HG03159 (cell line): ENCODE results near the gene NQO2.

ENCODE experiments used
- ATAC-seq: cut with Tn5 transposase; IDR thresholded peaks from one replicate; pipeline ENCODE4 v1.9.1; 2021; ENCODE audit warnings: mild to moderate bottlenecking, moderate library complexity; ENCODE audit not compliant: unreplicated experiment

NQO2 gene, protein sequence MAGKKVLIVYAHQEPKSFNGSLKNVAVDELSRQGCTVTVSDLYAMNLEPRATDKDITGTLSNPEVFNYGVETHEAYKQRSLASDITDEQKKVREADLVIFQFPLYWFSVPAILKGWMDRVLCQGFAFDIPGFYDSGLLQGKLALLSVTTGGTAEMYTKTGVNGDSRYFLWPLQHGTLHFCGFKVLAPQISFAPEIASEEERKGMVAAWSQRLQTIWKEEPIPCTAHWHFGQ

DNA sequence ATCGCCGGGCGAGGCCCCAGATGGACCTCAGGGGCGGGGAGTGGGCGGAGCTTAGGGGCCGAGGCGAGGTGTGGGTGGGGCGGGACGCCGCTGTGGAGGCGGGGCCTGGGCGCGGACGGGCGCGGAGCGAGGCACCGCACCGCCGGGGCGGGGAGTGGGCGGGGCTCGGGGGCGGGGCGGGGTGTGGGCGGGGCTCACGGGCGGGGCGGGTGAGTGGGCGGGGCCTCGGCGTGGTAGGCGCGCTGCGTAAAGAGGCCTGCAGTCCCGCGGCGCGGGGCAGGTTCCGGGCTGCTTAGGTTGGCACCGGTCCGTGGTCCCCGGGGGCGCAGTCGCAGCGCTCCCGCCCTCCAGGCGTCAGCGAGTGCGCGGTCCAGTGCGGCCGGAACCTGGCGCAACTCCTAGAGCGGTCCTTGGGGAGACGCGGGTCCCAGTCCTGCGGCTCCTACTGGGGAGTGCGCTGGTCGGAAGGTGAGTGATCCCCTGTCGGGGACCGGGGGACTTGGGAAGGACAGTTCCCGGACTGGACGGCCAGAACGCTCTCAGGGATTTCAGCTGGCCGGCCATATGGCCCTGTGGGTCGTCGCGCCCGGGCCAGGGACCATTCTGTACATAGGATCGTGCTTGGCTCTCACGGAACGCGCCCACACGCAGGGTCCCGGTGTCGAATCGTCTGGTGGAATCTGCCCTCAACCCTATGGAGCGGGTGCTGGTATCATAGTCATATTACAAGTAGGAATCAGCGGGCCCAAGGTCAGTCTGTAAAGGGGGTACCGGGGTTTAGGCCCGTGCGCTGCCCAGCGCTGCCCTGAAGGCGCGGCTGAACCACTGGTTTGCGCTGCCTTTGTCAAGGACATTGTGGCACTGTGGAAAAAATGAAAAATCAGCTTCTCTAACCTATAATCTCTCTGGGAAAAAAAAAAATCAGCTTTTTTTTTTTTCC lies at the start of gene NQO2:
Gene NQO2 (plus strand): TSS at position 277 of the 940 bp plus-strand sequence. CDS start 6,659 bp downstream, outside the sequence.
- ATAC-seq: peak; percentile 60

DNA sequence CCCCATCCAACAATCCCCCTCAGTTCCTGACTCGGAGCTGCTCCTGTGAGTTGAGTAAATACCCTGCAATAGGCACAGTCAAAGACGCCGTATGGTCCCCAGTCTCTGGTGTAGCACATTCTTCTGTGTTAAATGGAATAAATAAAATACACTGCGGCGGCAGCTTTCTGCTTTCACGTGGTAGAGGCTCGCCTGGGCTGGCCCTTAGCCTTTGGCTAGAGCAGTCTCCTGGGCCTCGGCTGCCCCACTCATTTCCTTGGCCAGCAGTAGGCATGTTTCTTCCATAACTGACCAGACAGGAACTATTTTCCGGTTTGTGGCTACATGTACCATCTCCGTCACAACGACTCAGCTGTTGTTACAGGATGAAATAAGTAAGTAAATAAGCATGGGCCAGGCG lies 49.0 kb upstream of the NQO2 start:
- no peak for ATAC-seq

DNA sequence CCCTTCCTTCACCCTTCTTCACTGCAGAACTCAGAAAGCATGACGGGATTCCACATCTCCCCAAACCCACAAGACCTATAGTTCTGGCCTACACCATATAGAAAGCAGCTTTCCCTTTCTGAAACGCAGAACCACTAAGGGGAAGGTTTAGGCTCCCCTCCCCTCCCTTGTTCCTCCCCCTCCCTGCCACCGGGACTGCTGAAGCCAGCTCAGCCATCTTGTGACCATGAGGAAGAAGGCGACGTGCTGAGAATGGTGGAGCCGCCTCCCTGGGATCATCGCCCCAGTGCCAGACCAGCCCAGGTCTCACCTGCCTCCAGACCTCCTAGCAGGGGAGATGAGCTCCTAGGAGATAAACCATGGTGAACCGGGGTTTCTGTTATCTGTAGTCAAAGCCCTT lies 48.0 kb upstream of the NQO2 start:
- no peak for ATAC-seq

DNA sequence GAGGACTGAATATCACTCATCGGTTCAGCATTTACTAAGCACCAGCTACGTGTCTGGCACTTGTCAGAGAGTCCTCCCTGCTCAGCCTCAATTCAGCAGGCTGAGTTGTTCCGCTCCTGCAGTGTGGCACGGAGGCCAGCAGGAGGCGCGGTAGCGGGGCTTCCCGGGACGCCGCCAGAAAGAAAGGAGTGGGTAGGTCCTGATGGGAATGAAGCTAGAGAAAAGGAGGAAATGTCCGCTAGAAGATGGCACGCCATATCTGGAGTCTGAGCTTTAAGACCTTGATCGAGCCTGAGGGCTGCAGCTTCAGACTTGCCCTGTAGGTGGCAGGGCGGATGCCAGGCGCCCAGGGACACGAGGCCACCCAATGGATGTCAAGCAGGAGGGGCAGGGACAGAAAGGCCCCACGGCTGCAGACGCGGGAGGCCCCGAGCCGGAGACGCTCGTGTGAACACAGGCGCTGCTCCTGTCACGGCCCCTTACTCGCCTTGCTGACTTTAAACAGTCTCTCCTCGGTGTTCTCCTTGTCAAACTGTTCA lies 47.1 kb upstream of the NQO2 start:
- no peak for ATAC-seq

DNA sequence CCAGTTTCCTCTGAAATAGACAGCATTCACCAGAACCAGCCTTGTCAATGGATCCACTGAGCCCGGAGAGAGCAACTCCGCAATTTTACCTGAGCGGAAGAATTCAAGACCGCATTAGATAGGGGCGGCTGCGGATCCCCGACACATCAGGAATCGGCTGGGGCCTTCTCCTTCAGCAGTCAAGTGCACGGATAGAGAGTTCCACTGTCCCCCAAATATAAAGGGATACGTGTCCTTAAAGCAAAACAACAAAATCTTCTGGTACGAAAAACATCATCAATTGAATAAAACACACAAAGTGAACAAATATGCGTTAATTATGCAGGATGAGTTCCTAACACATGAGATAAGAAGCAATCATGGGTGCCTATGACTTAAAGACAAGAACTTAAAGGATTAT lies 46.6 kb upstream of the NQO2 start:
- ATAC-seq: no peak

DNA sequence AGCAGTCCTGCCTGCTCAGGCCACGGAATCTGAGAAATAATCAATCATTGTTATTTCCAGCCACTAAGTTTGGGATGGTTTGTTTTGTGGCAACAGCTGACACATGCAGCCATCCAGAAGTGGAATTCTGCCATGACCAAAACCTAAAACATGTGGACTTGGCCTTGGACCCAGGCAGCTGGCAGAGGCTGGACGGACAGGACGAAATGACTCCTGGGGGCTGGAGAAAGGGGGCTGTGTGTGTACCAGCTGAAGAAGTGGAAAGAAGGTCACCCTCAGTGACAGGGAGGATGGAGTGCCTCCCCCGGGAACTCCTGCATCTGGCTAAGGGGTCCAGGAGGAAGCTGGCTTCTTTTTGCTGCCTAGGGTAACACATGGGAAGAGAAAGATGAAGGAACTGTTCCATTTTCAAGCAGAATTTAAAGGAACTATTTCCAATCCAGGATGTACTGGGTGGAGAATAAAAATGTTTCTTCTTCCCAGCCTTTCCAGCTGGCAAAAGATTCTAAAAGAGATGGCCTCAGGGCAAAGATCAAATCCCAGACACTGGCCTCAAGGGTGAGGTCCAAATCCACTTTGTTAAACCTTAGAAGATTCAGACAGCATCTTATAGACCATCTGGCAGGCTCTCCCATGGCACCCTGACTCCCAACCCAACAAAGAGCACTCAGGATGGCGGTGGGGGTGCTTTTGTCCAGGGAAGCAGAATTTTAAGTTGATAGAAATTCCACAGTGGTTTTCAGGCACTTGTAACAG lies 42.6 kb upstream of the NQO2 start:
- no peak for ATAC-seq

DNA sequence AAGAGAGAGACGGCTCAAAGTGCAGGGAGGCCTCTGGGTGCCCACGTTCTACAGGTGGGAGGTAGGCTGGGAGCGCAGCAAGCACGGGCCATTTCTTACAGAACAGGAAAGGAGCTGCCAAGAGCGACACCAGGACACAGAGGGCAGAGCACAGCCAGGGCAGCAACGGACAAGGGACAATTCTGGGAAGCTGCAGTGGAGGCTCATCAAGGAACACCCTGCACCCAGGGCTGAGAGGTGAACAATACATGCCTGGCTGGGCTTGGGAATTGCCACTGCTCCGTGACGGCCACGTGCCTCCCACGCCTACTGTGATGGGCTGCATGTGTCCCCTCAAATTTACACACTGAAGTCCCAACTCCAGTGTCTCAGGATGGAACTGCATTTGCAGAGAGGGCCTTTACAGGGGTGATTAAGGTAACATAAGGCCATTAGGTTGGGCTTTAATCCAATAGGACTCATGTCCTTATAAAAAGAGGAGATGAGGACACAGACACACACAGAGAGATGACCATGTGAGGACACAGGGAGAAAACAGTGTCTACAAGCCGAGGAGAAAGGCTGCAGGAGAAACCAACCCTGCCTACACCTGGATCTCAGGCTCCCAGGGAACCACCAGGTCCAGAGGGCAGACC lies 41.9 kb upstream of the NQO2 start:
- no peak for ATAC-seq

DNA sequence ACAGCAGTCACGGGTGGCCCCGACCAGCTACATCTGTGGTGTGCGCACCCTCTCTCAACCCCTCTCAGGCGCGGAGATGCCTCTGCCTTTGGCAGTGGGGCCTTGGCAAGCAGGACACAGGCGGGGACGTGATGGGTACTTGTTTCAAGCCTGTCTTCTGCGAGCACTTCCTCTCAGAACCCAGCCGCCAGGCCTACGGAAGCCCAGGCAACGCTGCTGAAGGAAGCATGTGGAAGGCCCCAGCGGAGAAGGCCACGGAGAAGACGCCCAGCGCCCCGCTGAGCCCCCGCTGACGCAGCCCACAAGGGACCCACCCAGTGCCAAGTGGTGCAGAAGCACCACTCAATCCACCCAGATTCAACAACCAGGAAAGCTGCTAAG lies 41.4 kb upstream of the NQO2 start:
- no peak for ATAC-seq

DNA sequence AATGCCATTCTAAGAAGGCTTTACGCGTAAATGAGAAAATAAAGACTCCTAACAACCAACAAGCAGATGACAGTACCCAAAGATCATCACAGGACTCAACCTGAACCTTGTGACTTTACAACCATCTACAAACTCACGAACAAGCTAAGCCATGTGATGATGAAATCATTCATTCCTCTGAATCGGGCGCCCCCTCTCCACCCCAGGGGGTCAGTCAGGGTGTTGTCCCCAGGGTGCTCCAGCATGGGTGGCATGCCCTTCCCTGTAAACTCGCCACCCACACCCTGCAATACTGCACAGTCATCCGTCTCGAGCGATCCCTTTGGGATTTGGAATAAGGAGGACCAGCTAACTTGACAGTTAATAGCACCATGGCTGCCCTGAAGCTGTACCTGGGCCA lies 40.9 kb upstream of the NQO2 start:
- no peak for ATAC-seq

DNA sequence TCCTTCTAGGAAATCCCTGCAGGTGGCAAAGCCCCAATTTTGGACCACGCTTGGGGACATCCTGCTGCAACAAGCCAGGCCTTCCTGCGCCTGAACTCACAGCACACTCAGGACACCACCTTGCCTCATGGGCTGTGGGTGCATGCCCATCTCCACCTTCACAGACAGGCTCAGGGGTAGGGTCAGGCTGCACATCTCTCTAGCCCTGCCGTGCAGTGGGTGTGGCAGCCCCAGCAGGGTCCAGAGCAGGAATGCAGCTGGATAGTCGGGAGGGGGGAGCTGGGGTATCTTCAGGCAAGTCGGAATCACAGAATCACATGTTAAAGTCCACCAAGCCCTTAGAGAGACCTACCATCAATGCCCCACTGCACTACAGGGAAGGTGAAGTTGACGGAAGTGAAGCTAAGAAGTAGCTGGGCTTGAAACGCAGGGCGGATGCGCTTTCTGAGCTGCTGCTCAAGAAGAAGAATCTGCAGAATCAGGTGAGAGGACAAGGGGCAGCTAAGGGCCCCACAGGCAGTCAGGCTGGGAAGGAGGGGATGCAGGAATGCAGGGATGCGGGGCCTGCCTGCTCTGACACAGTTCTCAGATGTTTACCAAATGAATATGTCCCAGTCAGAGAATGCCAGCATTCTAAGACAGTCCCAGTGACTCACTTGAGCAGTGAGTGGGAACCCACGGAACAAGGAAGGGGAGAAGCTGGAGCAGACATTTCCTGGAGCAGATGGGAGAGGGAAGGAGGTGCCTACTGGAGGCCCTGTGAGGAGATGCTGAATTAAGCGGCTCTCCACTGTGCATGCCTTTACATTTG lies 39.6 kb upstream of the NQO2 start:
- ATAC-seq: no peak

DNA sequence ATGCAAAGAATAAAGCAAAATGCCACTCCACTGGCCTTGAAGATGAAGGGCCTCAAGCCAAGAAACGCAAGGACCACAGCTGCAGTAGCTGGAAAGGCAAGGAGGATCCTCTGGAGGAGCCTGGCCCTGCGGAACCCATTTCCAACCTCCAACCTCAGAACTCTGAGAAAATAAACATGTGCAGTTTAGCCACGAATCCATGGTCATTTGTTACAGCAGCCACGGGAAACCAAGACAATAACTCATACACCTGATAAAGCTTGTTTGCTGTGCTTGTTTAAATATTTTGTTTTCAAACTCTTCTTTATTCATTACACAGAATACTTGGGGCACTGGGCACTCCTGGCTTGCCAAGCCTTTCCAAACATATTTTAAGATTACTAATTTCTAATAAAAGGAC lies 38.8 kb upstream of the NQO2 start:
- no peak for ATAC-seq

DNA sequence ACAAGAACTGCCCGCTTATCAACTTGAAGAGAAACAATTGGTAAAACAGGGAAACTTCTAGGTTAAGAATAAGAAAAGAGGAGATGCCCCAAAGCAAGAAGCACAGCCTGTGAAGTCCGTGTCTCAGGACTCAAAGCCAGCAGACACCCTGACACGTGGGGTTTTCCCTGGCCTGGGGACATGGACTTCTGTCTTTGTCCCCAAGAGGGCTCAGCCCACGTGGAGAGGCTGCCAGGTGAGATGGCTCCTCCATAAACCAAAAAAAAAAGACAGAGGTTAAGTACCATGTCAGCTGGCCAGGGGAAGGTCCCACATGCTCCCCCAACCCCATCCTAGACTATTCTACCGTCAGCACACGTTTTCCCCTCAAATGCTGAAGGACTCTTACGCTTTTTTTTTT lies 38.2 kb upstream of the NQO2 start:
- ATAC-seq: no peak

DNA sequence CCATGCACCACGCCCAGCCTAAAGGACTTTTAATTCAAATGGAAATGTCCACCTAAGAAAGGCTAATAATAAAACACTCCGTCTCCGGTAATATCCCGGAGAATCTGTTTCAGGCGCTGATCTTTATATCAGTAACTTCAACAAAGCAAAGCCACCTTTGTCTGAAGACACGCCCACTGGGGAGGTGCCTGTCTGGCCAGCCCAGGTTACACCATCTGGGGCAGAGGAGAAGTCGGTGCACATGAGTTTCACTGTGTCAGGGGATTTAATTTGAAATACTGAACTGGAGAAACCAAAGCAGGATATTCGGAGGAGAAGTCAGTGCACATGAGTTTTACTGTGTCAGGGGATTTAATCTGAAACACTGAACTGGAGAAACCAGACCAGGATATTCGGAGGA lies 37.7 kb upstream of the NQO2 start:
- no peak for ATAC-seq

DNA sequence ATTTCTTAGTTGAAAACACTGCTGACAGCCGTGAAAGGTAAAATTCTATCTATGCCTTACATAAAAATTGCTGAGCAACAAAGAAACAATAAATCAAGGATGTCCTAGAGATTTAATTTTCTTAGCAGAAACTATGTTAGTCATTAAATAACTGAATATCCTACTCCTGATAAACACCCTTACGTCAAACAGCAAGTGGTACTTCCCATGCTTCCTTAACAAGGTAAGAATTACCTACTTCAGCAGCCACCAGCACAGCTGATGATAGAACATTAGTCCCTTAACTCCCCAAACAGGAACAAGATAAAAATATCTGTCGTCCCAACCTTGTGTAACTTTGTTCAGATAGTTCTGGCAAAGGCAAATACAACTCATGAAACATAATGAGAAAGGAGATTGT lies 37.1 kb upstream of the NQO2 start:
- no peak for ATAC-seq

DNA sequence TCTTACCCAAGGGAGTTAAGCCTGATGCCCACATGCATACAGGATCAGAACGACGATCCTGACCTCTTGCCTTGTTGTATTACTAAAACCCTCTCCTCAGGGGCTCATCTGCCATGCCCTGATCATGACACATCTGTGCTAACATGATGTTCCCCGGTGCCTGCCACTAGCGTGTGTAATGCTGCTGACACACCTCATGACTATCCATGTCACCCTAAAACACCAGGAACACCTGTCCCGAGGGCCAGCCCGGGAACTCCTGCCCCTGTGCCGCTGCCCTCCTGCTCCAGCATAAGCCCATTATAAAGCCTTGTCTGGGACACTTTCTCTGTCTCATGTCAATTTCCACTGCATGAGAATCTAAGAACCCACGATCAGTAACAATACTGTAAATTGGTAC lies 35.9 kb upstream of the NQO2 start:
- no peak for ATAC-seq

DNA sequence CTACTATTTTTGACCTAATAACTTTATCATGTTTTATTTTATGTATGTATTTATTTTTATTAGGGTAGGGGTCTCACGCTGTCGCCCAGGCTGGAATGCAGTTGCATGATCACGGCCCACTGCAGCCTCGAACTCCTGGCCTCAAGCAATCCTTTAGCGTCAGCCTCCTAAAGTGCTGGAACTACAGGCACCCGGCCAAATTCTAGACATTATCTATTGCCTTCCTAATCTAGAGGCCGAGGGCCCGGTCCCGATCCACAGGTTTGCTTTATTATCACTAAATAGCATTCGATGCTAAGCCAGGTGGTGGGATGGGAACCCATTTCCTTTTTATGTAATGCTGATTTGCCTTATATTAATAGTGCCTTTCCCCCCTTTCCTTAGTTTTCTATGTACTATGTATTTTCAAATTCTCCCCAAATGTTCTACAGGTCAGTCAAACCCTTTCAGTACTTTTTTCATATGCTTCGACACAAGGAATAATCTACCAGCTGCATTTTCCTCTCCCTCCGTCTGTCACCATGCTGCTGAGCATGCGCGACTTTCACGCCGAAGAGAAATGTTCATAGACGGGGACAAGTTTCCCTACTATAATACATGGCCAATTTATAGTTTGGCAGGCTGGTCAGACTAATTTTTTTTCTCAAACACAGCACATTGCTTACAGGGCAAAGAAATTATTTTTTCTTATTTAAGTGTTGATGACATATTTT lies 34.7 kb upstream of the NQO2 start:
- ATAC-seq: no peak

DNA sequence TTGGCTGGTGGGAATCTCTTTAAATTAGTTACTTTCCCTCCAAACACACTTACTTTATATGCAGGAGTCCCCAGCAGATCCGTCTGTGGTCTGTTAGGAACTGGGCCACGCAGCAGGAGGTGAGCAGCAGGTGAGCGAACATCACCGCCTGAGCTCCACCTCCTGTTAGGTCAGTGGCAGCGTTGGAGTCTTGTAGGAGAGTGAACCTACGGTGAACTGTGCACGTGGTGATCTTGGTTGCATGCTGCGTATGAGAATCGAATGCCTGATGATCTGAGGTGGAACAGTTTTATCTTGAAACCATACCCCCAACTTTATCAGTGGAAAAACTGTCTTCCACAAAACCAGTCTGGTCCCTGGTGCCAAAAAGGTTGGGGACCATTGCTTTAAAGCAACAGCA lies 33.3 kb upstream of the NQO2 start:
- no peak for ATAC-seq

DNA sequence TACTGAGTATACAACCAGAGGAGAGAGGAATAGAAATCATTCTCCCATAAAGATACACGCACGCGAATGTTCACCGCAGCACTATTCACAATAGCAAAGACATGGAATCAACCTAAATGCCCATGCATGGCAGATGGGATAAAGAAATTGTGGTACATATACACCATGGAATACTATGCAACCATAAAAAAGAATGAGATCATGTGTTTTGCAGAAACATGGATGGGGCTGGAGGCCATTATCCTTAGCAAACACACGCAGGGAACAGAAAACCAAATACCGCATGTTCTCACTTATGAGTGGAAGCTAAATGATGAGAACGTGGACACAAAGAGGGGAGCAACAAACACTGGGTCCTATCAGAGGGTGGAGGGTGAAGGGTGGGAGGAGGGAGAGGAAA lies 31.8 kb upstream of the NQO2 start:
- no peak for ATAC-seq

DNA sequence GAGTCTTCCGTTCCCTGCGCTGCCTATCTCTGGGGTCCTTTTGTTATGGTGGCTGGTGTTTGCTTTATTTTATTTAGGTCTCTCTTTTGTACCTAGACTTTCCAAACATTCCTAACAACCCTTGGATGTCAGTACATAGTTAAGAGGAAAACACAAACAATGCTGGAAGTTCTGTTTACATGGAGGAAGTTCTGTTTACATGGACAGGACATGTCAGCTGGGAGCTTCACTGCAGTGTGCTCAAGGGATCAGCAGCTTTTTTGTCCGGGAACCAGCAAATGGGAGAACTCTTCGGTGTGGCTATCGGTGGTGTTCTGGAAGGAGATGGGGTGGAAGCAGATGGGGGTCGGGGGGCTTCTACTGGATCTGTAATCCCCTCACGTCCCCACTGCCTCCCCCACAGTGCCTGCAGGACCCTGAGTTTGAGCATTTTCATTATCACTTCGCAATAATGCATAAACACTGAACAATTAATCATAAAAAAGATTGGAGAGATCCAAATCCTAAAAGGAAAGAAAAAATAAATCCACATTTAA lies 31.0 kb upstream of the NQO2 start:
- ATAC-seq: no peak
